Subcutaneous abdominal adipose tissue (tissue), 5 donors: Measurements from ENCODE around the gene MSTN.
A peak's percentile ranks its signal among the peaks of the same experiment; 100 is the strongest.
"Not testable (repeated sequence)": the region's sequence is repeated elsewhere in the genome, so short reads cannot be mapped to it uniquely, and the experiment has no call there.

Experiments used
- H3K27ac ChIP-seq: one replicate; pipeline ENCODE4 v1.7.0; 2013; ENCODE audit warnings: low read depth, mild to moderate bottlenecking, inconsistent platforms, low read length, moderate library complexity
- H3K27me3 ChIP-seq, 5 donors: one replicate each; pipeline ENCODE4 v1.7.0; 2013; ENCODE audit warnings: low read length in 5 of 5, inconsistent platforms in 1 of 5; ENCODE audit not compliant: control insufficient read depth in 5 of 5, insufficient read depth in 4 of 5
- H3K36me3 ChIP-seq, 5 donors: one replicate each; pipeline ENCODE4 v1.7.0; 2013; ENCODE audit warnings: low read length in 5 of 5; ENCODE audit not compliant: control insufficient read depth in 5 of 5, insufficient read depth in 5 of 5
- H3K4me1 ChIP-seq, 5 donors: one replicate each; pipeline ENCODE4 v1.7.0; 2013; ENCODE audit warnings: low read length in 5 of 5, mild to moderate bottlenecking in 3 of 5, moderate library complexity in 1 of 5; ENCODE audit not compliant: control insufficient read depth in 5 of 5, insufficient read depth in 5 of 5
- H3K4me3 ChIP-seq, 5 donors: one replicate each; pipeline ENCODE4 v1.7.0; 2013; ENCODE audit warnings: low read length in 5 of 5, low read depth in 1 of 5
- H3K9ac ChIP-seq, 5 donors: one replicate each; pipeline ENCODE4 v1.7.0; 2013; ENCODE audit warnings: low read length in 5 of 5, mild to moderate bottlenecking in 4 of 5, moderate library complexity in 3 of 5
- H3K9me3 ChIP-seq, 5 donors: one replicate each; pipeline ENCODE4 v1.7.0; 2013; ENCODE audit warnings: low read length in 5 of 5; ENCODE audit not compliant: control insufficient read depth in 5 of 5
- donor health status: healthy.
- donor health status: healthy.
- donor health status: healthy.
- donor health status: healthy.
- donor health status: healthy.

MSTN gene

GRCh38 chr2:190050001-190050400 lies 12.5 kb downstream of the MSTN start:
- Histone ChIP-seq H3K4me3 (no peak overlapping the region), H3K9me3 (no peaks in the 10 kb centered on the region), H3K27me3 (no peaks in the 10 kb centered on the region), H3K36me3 (no peaks in the 10 kb centered on the region), H3K27ac (no peak overlapping the region), H3K4me1 (no peaks in the 10 kb centered on the region), H3K9ac (no peak overlapping the region)

DNA sequence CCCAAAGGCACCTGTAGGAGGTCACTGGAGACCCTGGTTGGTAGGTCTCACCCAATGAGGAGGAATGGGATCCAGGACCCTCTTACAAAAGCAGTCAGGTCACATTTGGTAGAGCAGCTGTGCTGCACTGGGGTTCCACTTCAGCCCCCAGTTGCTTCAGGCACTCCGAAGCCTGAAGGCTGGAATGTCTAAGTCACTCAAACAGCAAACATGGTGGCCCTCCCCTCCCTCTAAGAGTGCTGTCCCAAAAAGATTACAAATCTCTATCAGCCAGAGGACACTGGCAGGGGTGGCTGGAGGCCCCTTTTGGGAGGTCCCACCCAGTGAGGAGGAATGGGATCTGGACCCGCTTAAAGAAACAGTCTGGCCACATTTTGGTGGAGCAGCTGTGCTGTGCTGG lies 17.7 kb downstream of the MSTN start:
- Histone ChIP-seq H3K9me3 (no peaks in the 10 kb centered on the region), H3K4me1 (no peaks in the 10 kb centered on the region), H3K36me3 (no peaks in the 10 kb centered on the region), H3K27me3 (no peaks in the 10 kb centered on the region), H3K9ac (no peak overlapping the region), H3K4me3 (no peak overlapping the region), H3K27ac (no peak overlapping the region)

GRCh38 chr2:190043441-190043840 lies 19.1 kb downstream of the MSTN start:
- no peak overlapping the region for H3K9ac ChIP-seq
- no peaks in the 10 kb centered on the region for H3K4me1 ChIP-seq
- H3K36me3 ChIP-seq, result no peaks in the 10 kb centered on the region
- no peaks in the 10 kb centered on the region for H3K9me3 ChIP-seq
- no peak overlapping the region for H3K4me3 ChIP-seq
- H3K27ac ChIP-seq, result no peak overlapping the region
- no peaks in the 10 kb centered on the region for H3K27me3 ChIP-seq

DNA sequence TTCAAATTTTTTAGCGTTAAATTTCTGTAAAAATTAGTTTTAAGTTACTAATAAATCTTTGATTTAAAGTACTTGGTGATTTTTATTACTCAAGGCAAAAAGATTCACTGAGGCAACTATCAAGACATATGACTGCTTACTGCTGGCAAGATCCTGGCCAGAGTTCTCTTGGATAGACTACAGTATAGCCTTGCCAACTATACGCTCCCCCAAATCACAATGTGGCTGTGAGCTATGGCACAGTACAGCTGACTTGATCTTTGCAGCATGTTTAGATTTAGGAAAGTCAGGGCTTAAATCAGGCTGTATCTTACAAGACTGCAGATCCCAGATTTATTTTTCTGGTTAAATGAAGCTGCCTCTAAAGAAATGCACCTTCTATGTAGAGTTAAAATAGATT lies 26.5 kb downstream of the MSTN start:
- Histone ChIP-seq H3K9ac (no peak overlapping the region), H3K9me3 (no peaks in the 10 kb centered on the region), H3K36me3 (no peaks in the 10 kb centered on the region), H3K4me3 (no peak overlapping the region), H3K27ac (no peak overlapping the region), H3K27me3 (no peaks in the 10 kb centered on the region), H3K4me1 (peaks cover 0 to 2% (median 0%) of the 10 kb centered on the region in 5 donors)

GRCh38 chr2:190034417-190034816 lies 28.1 kb downstream of the MSTN start:
- not testable (repeated sequence) for H3K9me3 ChIP-seq, H3K27ac ChIP-seq, H3K4me1 ChIP-seq, H3K36me3 ChIP-seq, H3K4me3 ChIP-seq, H3K9ac ChIP-seq, H3K27me3 ChIP-seq

DNA sequence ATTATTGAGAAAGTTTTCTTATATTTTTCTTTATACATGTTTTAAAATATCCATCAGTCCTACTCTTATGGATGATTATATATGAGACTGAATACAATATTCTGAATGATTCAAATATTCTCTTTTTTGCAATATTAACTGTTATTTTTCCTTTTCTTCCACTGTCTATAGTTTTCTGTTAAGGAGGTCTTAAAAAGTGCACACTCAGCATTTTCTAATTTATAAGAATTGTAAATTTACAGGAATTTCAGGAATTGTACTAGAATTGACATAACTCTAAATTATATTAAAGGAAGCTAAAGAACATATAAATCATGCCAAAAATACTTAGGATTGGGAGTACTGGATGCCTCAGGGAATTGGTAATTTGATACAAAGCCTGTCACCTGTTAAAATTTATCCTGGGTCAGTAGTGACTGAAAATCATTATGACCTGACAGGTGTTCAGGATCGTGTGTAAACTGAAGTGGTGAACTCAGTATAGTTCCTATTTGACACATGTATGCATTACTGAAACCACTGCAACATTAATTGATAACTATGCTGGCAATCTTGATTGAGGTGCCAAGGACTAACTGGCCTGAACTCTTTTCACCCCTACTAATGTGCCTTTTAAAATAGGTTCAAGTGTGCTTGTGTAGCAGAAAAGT lies 30.4 kb downstream of the MSTN start:
- no peaks in the 10 kb centered on the region for H3K36me3 ChIP-seq
- peaks cover 0 to 2% (median 0%) of the 10 kb centered on the region in 5 donors for H3K4me1 ChIP-seq
- H3K9me3 ChIP-seq, result no peaks in the 10 kb centered on the region
- no peak overlapping the region for H3K9ac ChIP-seq
- no peaks in the 10 kb centered on the region for H3K27me3 ChIP-seq
- no peak overlapping the region for H3K4me3 ChIP-seq
- no peak overlapping the region for H3K27ac ChIP-seq

GRCh38 chr2:190023860-190024259 lies 38.7 kb downstream of the MSTN start:
- peaks cover 0 to 4% (median 0%) of the 10 kb centered on the region in 5 donors for H3K9me3 ChIP-seq
- no peaks in the 10 kb centered on the region for H3K4me1 ChIP-seq
- no peaks in the 10 kb centered on the region for H3K27me3 ChIP-seq

GRCh38 chr2:190020720-190021119 lies 41.8 kb downstream of the MSTN start:
- H3K27ac ChIP-seq, result no peak overlapping the region
- no peak overlapping the region for H3K9ac ChIP-seq
- no peaks in the 10 kb centered on the region for H3K27me3 ChIP-seq
- no peaks in the 10 kb centered on the region for H3K36me3 ChIP-seq
- peaks cover 3 to 21% (median 15%) of the 10 kb centered on the region in 5 donors for H3K9me3 ChIP-seq
- H3K4me3 ChIP-seq, result no peak overlapping the region
- no peaks in the 10 kb centered on the region for H3K4me1 ChIP-seq

More at GRCh38 chr2:190023860-190024259, 38.7 kb downstream of the MSTN start:
- no peaks in the 10 kb centered on the region for H3K36me3 ChIP-seq
- no peak overlapping the region for H3K9ac ChIP-seq
- no peak overlapping the region for H3K4me3 ChIP-seq
- H3K27ac ChIP-seq, result no peak overlapping the region

GRCh38 chr2:190017837-190018236 lies 44.7 kb downstream of the MSTN start:
- peaks cover 3 to 21% (median 17%) of the 10 kb centered on the region in 5 donors for H3K9me3 ChIP-seq
- H3K27ac ChIP-seq, result no peak overlapping the region
- no peaks in the 10 kb centered on the region for H3K36me3 ChIP-seq
- H3K4me1 ChIP-seq, result no peaks in the 10 kb centered on the region
- H3K4me3 ChIP-seq, result peak overlapping the region in 1 of 5 donors; percentile 0
- no peaks in the 10 kb centered on the region for H3K27me3 ChIP-seq
- H3K9ac ChIP-seq, result no peak overlapping the region

DNA sequence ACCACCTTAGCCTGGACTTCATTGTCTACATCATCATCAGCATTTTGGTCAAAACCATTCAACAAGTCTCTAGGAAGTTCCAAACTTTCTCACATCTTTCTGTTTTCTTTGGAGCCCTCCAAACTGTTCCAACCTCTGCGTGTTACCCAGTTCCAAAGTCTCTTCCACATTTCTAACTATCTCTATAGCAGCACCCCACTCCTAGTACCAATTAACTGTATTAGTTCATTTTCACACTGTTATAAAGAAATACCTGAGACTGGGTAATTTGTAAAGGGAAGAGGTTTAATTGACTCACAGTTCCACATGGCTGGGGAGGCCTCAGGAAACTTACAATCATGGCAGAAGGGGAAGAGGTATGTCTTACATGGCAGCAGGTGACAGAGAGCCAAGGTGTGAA lies 46.6 kb downstream of the MSTN start:
- H3K36me3 ChIP-seq, H3K9ac ChIP-seq, H3K27ac ChIP-seq, H3K4me1 ChIP-seq, H3K4me3 ChIP-seq, H3K27me3 ChIP-seq: not testable (repeated sequence)
- H3K9me3 ChIP-seq, result peaks cover 3 to 21% (median 17%) of the 10 kb centered on the region in 5 donors
